ENCODE data around the gene MCHR1. TPM values are rescaled to one million over a fixed set of nuclear protein-coding genes. Genes with fewer than 3 reads are reported as not detected.

MCHR1 gene
- total RNA-seq, 3 donors from 2014 or later: not detected

- intact Hi-C loops (cut with DNase I; ENCODE audit: low total_unique reads): no loop called here
- Histone ChIP-seq H3K27ac (peak overlapping the region; percentile 95), H3K4me3 (peak overlapping the region; percentile 96 to 99 (median 96)), H3K9me3 (no peaks in the 10 kb centered on the region), H3K36me3 (no peaks in the 10 kb centered on the region), H3K4me1 (peaks cover 0 to 3% of the 10 kb centered on the region in 2 donors), H3K27me3 (no peaks in the 10 kb centered on the region)
- DNase-seq (ENCODE audit: low spot score in 2 of 2): no peak
- TF ChIP-seq POLR2A (IDR thresholded peaks at IDR 0.05) (no peak), POLR2AphosphoS5 (IDR thresholded peaks at IDR 0.05) (no peak)
These were observed 43.3 kb upstream of the MCHR1 start for GRCh38 chr22:40635940-40636379.

GRCh38 chr22:40636380-40637182 lies 42.7 kb upstream of the MCHR1 start, which contains the start of gene MRTFA:
MRTFA (minus strand) TSS chr22:40636719.
- peak within 1 kb of the TSS; percentile 95 for H3K27ac ChIP-seq
- peak within 1 kb of the TSS; percentile 96 to 99 (median 96) for H3K4me3 ChIP-seq
- H3K9me3 ChIP-seq: no peaks in the 10 kb centered on the region
- no peaks in the 10 kb centered on the region for H3K36me3 ChIP-seq
- H3K4me1 ChIP-seq: peaks cover 0 to 3% of the 10 kb centered on the region in 2 donors
- peak; percentile 100 for DNase-seq (ENCODE audit: low spot score in 2 of 2)
- intact Hi-C loops (cut with DNase I; ENCODE audit: low total_unique reads): no loop called here
- H3K27me3 ChIP-seq: no peaks in the 10 kb centered on the region
- peak; percentile 94 for TF ChIP-seq POLR2A (IDR thresholded peaks at IDR 0.05)
- peak; percentile 89 to 98 (median 89) for TF ChIP-seq POLR2AphosphoS5 (IDR thresholded peaks at IDR 0.05)
- TF ChIP-seq CTCF (IDR thresholded peaks at IDR 0.05): peak in 1 of 3 donors; percentile 11

GRCh38 chr22:40637183-40638150 lies 41.8 kb upstream of the MCHR1 start:
- peak in 1 of 3 donors; percentile 8 for TF ChIP-seq CTCF (IDR thresholded peaks at IDR 0.05)
- no peak for TF ChIP-seq POLR2A (IDR thresholded peaks at IDR 0.05)
- TF ChIP-seq POLR2AphosphoS5 (IDR thresholded peaks at IDR 0.05): peak in 1 of 3 donors; percentile 4
- peak overlapping the region; percentile 96 to 99 (median 96) for H3K4me3 ChIP-seq
- no peaks in the 10 kb centered on the region for H3K9me3 ChIP-seq
- intact Hi-C loops (cut with DNase I; ENCODE audit: low total_unique reads): no loop called here
- H3K27me3 ChIP-seq: no peaks in the 10 kb centered on the region
- no peaks in the 10 kb centered on the region for H3K36me3 ChIP-seq
- peaks cover 0 to 3% of the 10 kb centered on the region in 2 donors for H3K4me1 ChIP-seq
- peak overlapping the region; percentile 90 to 95 for H3K27ac ChIP-seq
- DNase-seq (ENCODE audit: low spot score in 2 of 2): no peak

GRCh38 chr22:40638261-40638660 lies 41.0 kb upstream of the MCHR1 start:
- H3K4me1 ChIP-seq: peaks cover 0 to 3% of the 10 kb centered on the region in 2 donors
- no peak for DNase-seq (ENCODE audit: low spot score in 2 of 2)
- no peaks in the 10 kb centered on the region for H3K27me3 ChIP-seq
- no peak for TF ChIP-seq POLR2A (IDR thresholded peaks at IDR 0.05)
- TF ChIP-seq CTCF (IDR thresholded peaks at IDR 0.05): no peak
- TF ChIP-seq POLR2AphosphoS5 (IDR thresholded peaks at IDR 0.05): no peak
- no peaks in the 10 kb centered on the region for H3K36me3 ChIP-seq
- H3K9me3 ChIP-seq: no peaks in the 10 kb centered on the region
- H3K4me3 ChIP-seq: peak overlapping the region in 1 of 3 donors; percentile 96
- intact Hi-C loops (cut with DNase I; ENCODE audit: low total_unique reads): no loop called here
- H3K27ac ChIP-seq: no peak overlapping the region

GRCh38 chr22:40641269-40641668 lies 38.0 kb upstream of the MCHR1 start:
- intact Hi-C loops (cut with DNase I; ENCODE audit: low total_unique reads): loop anchor here (5.0 kb wide), 1 partner anchor 199 kb away; no protein-coding TSS in a partner anchor
- TF ChIP-seq POLR2A (IDR thresholded peaks at IDR 0.05) (no peak), CTCF (IDR thresholded peaks at IDR 0.05) (no peak), POLR2AphosphoS5 (IDR thresholded peaks at IDR 0.05) (no peak)
- no peaks in the 10 kb centered on the region for H3K36me3 ChIP-seq
- no peak for DNase-seq (ENCODE audit: low spot score in 2 of 2)
- no peak overlapping the region for H3K27ac ChIP-seq
- no peaks in the 10 kb centered on the region for H3K9me3 ChIP-seq
- peaks cover 0 to 3% of the 10 kb centered on the region in 2 donors for H3K4me1 ChIP-seq
- H3K4me3 ChIP-seq: no peak overlapping the region
- no peaks in the 10 kb centered on the region for H3K27me3 ChIP-seq
